ENCODE measurements around the gene TNFRSF1A. TPM values are rescaled to one million over a fixed set of nuclear protein-coding genes. Genes with fewer than 3 reads are reported as not detected.
A peak's percentile ranks its signal among the peaks of the same experiment; 100 is the strongest.

The TNFRSF1A gene
- total RNA-seq, 4 donors from 2014 or later, result 121 to 190 (median 134) TPM

- peaks cover 43 to 100% (median 62%) of the 10 kb centered on the region in 3 donors for H3K4me1 ChIP-seq
- no peak for TF ChIP-seq CTCF (IDR thresholded peaks at IDR 0.05)
- TF ChIP-seq POLR2A (IDR thresholded peaks at IDR 0.05), result no peak
Measured at GRCh38 chr12:6374028-6374785, 32.3 kb upstream of the TNFRSF1A start.

GRCh38 chr12:6373022-6373787, 31.3 kb upstream of the TNFRSF1A start:
- 35 to 38% methylated on average over 13 to 14 of the region's 14 CpGs for WGBS, 2 donors
- Histone ChIP-seq H3K27me3 (no peaks in the 10 kb centered on the region), H3K4me3 (peak overlapping the region; percentile 36 to 64 (median 45)), H3K27ac (peak overlapping the region; percentile 91 to 95 (median 93)), H3K9me3 (no peaks in the 10 kb centered on the region), H3K4me1 (peaks cover 45 to 100% (median 53%) of the 10 kb centered on the region in 3 donors), H3K36me3 (no peaks in the 10 kb centered on the region)
- TF ChIP-seq CTCF (IDR thresholded peaks at IDR 0.05) (no peak), POLR2A (IDR thresholded peaks at IDR 0.05) (no peak)
- no peak for DNase-seq
- intact Hi-C loops (cut with DNase I), result no loop called here

More at GRCh38 chr12:6374028-6374785, 32.3 kb upstream of the TNFRSF1A start:
- no peak for DNase-seq
- intact Hi-C loops (cut with DNase I), result no loop called here
- Histone ChIP-seq H3K4me3 (peak overlapping the region; percentile 36 to 64 (median 45)), H3K27me3 (no peaks in the 10 kb centered on the region), H3K36me3 (no peaks in the 10 kb centered on the region), H3K9me3 (no peaks in the 10 kb centered on the region), H3K27ac (peak overlapping the region; percentile 91 to 95 (median 93))
- 83 to 94% methylated on average over 11 to 19 of the region's 24 CpGs for WGBS, 2 donors

- Histone ChIP-seq H3K36me3 (no peaks in the 10 kb centered on the region), H3K27ac (peak overlapping the region; percentile 91 to 95 (median 93)), H3K4me3 (peak overlapping the region; percentile 36 to 64 (median 45)), H3K27me3 (no peaks in the 10 kb centered on the region), H3K9me3 (no peaks in the 10 kb centered on the region), H3K4me1 (peaks cover 46 to 100% (median 46%) of the 10 kb centered on the region in 3 donors)
- intact Hi-C loops (cut with DNase I), result no loop called here
- WGBS, 2 donors, result 11 to 18% methylated on average over 7 to 8 of the region's 8 CpGs
- TF ChIP-seq POLR2A (IDR thresholded peaks at IDR 0.05) (peak in 2 of 4 donors; percentile 27 to 31), CTCF (IDR thresholded peaks at IDR 0.05) (no peak)
- DNase-seq, result no peak
Measured at GRCh38 chr12:6372403-6373003, 30.6 kb upstream of the TNFRSF1A start.

- DNase-seq, result no peak
- intact Hi-C loops (cut with DNase I), result no loop called here
- Histone ChIP-seq H3K4me1 (peaks cover 32 to 99% (median 36%) of the 10 kb centered on the region in 3 donors), H3K27ac (peak overlapping the region; percentile 91 to 95 (median 93)), H3K36me3 (no peaks in the 10 kb centered on the region), H3K4me3 (peak overlapping the region in 3 of 4 donors; percentile 20 to 64 (median 48)), H3K9me3 (no peaks in the 10 kb centered on the region), H3K27me3 (no peaks in the 10 kb centered on the region)
- WGBS, 2 donors, result 34 to 63% methylated on average over 7 of the region's 15 CpGs
- TF ChIP-seq POLR2A (IDR thresholded peaks at IDR 0.05) (peak in 1 of 4 donors; percentile 49), CTCF (IDR thresholded peaks at IDR 0.05) (peak in 2 of 6 experiments; percentile 20 to 36)
Measured at GRCh38 chr12:6370994-6371754, 29.3 kb upstream of the TNFRSF1A start.

All from esophagus squamous epithelium (tissue), 5 donors.